Measurements from ENCODE around the gene ZMYND10.

Gene ZMYND10

GRCh38 chr3:50325497-50326181 is 19.9 kb downstream of the ZMYND10 start:
- Histone ChIP-seq H3K27ac (peak overlapping the region in 1 of 2 donors; percentile 3), H3K4me3 (no peak overlapping the region)
- no peak for DNase-seq (ENCODE audit: low spot score)
- no peak for TF ChIP-seq CTCF (IDR thresholded peaks at IDR 0.05)

GRCh38 chr3:50325113-50325480 is 20.4 kb downstream of the ZMYND10 start:
- TF ChIP-seq CTCF (IDR thresholded peaks at IDR 0.05), result no peak
- peak overlapping the region in 1 of 2 donors; percentile 3 for H3K27ac ChIP-seq
- H3K4me3 ChIP-seq, result no peak overlapping the region
- DNase-seq (ENCODE audit: low spot score), result no peak

GRCh38 chr3:50324351-50325112 is 21.0 kb downstream of the ZMYND10 start:
- no peak for DNase-seq (ENCODE audit: low spot score)
- Histone ChIP-seq H3K27ac (peak overlapping the region in 1 of 2 donors; percentile 91), H3K4me3 (no peak overlapping the region)
- TF ChIP-seq CTCF (IDR thresholded peaks at IDR 0.05), result peak; percentile 68

GRCh38 chr3:50323614-50324199 is 21.8 kb downstream of the ZMYND10 start:
- DNase-seq (ENCODE audit: low spot score), result no peak
- H3K4me3 ChIP-seq, result no peak overlapping the region
- TF ChIP-seq CTCF (IDR thresholded peaks at IDR 0.05), result no peak
- peak overlapping the region; percentile 52 to 91 for H3K27ac ChIP-seq

- Histone ChIP-seq H3K27ac (peak overlapping the region; percentile 52 to 91), H3K4me3 (peak overlapping the region; percentile 85)
- TF ChIP-seq CTCF (IDR thresholded peaks at IDR 0.05), result no peak
- DNase-seq (ENCODE audit: low spot score), result no peak
Measured at GRCh38 chr3:50323092-50323600, 22.4 kb downstream of the ZMYND10 start.

- no peak for TF ChIP-seq CTCF (IDR thresholded peaks at IDR 0.05)
- no peak for DNase-seq (ENCODE audit: low spot score)
- Histone ChIP-seq H3K27ac (peak within 1 kb of the TSS; percentile 69 to 91), H3K4me3 (peak within 1 kb of the TSS; percentile 85)
Measured at GRCh38 chr3:50322386-50323091, 23.0 kb downstream of the ZMYND10 start, which contains the start of gene HYAL2. TSS of gene HYAL2 (minus strand) at chr3:50322745. CDS start at chr3:50320489, 2,256 bp downstream.

Measured in coronary artery (tissue), 2 donors.